Stimulated activated CD8-positive, alpha-beta memory T cell treated with anti-CD3 and anti-CD28 coated beads, Interleukin-7, amount 100 ng/mL, for 1 hour (primary cell): ENCODE results near the gene WWTR1.

Source experiments
- DNase-seq, 2 donors: peaks; one replicate each; pipeline ENCODE4 v3.0.0-alpha.2; 2020; ENCODE audit warnings: low read depth in 2 of 2

The WWTR1 gene

GRCh38 chr3:149496891-149497290 lies 160.9 kb downstream of the WWTR1 start:
- no peak for DNase-seq

- DNase-seq, result no peak
These were observed 162.2 kb downstream of the WWTR1 start for GRCh38 chr3:149495581-149496125.

- DNase-seq, result no peak
These were observed 162.9 kb downstream of the WWTR1 start for GRCh38 chr3:149494759-149495580.

GRCh38 chr3:149494022-149494758 lies 163.6 kb downstream of the WWTR1 start:
- no peak for DNase-seq

- DNase-seq, result no peak
These were observed 164.4 kb downstream of the WWTR1 start for GRCh38 chr3:149493315-149494021.

GRCh38 chr3:149490260-149490971 lies 167.4 kb downstream of the WWTR1 start:
- DNase-seq, result no peak

- no peak for DNase-seq
These were observed 168.7 kb downstream of the WWTR1 start for GRCh38 chr3:149489060-149489690.

GRCh38 chr3:149487598-149488197 lies 170.1 kb downstream of the WWTR1 start:
- DNase-seq, result no peak

- no peak for DNase-seq
These were observed 171.1 kb downstream of the WWTR1 start for GRCh38 chr3:149486726-149487125.

GRCh38 chr3:149481491-149481890 lies 176.3 kb downstream of the WWTR1 start:
- no peak for DNase-seq

GRCh38 chr3:149481056-149481455 lies 176.8 kb downstream of the WWTR1 start:
- DNase-seq, result no peak

GRCh38 chr3:149480326-149481017 lies 177.4 kb downstream of the WWTR1 start:
- peak in 1 of 2 donors; percentile 2 for DNase-seq

GRCh38 chr3:149479621-149480325 lies 178.1 kb downstream of the WWTR1 start:
- DNase-seq, result no peak

- no peak for DNase-seq
These were observed 181.6 kb downstream of the WWTR1 start for GRCh38 chr3:149476225-149476624.

- no peak for DNase-seq
These were observed 182.3 kb downstream of the WWTR1 start for GRCh38 chr3:149475451-149476060.

- no peak for DNase-seq
These were observed 183.5 kb downstream of the WWTR1 start, which contains the start of gene TM4SF4 for GRCh38 chr3:149474250-149474817. TSS of gene TM4SF4 (plus strand) at chr3:149474697. CDS start at chr3:149474878, 181 bp downstream.

GRCh38 chr3:149473357-149474249 lies 184.2 kb downstream of the WWTR1 start:
- DNase-seq, result no peak
